ENCODE measurements around the gene EDC4. TPM values are rescaled to one million over a fixed set of nuclear protein-coding genes. Genes with fewer than 3 reads are reported as not detected.

The EDC4 gene
- total and polyA plus RNA-seq, 2 of the 13 experiments (the other 11 are each of a cell fraction or from before 2014, with no cell fraction given) = 51.4 to 59.1 TPM

DNA sequence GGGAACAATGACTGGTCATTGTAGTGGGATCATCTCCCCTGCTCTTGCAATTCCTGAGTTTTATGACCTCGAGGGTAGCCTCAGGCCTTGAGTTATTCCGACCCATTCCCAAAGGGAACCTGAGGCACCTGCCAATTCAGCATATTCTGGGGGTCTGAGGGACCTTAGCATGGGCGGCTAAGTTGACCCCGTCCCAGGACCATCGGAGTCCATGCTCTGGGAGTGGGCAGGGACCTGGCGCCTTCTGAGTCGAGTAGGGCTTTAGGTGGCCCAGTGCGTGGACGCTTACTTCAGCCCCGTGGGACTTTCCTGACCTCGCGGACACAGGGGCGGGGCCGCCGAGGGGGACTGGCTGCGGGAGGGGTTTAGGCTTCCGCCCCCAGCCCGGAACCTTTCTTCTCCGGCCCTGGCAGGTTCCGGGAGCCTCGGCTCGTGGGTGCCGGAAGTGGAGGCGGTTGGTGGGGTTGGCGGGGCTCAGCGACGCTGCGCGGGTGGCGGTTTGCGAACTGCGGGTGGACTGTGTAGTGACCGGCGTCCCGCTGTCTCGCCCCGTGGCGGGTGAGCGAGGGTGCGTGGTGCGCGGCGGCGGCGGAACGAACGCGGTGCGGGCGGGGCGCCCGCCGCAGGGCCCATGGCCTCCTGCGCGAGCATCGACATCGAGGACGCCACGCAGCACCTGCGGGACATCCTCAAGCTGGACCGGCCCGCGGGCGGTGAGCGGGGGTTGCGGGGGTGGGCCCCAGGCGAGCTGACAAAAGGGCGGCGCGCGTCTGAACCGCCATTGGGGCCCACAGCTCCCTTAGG is at the start of gene EDC4 (continued):
- TF ChIP-seq, protein P1, sequence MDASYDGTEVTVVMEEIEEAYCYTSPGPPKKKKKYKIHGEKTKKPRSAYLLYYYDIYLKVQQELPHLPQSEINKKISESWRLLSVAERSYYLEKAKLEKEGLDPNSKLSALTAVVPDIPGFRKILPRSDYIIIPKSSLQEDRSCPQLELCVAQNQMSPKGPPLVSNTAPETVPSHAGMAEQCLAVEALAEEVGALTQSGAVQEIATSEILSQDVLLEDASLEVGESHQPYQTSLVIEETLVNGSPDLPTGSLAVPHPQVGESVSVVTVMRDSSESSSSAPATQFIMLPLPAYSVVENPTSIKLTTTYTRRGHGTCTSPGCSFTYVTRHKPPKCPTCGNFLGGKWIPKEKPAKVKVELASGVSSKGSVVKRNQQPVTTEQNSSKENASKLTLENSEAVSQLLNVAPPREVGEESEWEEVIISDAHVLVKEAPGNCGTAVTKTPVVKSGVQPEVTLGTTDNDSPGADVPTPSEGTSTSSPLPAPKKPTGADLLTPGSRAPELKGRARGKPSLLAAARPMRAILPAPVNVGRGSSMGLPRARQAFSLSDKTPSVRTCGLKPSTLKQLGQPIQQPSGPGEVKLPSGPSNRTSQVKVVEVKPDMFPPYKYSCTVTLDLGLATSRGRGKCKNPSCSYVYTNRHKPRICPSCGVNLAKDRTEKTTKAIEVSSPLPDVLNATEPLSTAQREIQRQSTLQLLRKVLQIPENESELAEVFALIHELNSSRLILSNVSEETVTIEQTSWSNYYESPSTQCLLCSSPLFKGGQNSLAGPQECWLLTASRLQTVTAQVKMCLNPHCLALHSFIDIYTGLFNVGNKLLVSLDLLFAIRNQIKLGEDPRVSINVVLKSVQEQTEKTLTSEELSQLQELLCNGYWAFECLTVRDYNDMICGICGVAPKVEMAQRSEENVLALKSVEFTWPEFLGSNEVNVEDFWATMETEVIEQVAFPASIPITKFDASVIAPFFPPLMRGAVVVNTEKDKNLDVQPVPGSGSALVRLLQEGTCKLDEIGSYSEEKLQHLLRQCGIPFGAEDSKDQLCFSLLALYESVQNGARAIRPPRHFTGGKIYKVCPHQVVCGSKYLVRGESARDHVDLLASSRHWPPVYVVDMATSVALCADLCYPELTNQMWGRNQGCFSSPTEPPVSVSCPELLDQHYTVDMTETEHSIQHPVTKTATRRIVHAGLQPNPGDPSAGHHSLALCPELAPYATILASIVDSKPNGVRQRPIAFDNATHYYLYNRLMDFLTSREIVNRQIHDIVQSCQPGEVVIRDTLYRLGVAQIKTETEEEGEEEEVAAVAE (CRISPR knock-in tag; IDR thresholded peaks at IDR 0.05; ENCODE audit: borderline replicate concordance) = peak; percentile 73; the same call in 1 of the 2 replicates
- peak; percentile 94 for TF ChIP-seq ZNF792 (CRISPR knock-in tag; IDR thresholded peaks at IDR 0.05)
- TF ChIP-seq KLF6 (CRISPR knock-in tag; IDR thresholded peaks at IDR 0.05) = peak; percentile 69; the same call in 1 of the 2 replicates
- TF ChIP-seq JUNB (CRISPR knock-in tag; IDR thresholded peaks at IDR 0.05; ENCODE audit: borderline replicate concordance) = peak; percentile 70; the same call in 1 of the 2 replicates
- TF ChIP-seq, protein P2, sequence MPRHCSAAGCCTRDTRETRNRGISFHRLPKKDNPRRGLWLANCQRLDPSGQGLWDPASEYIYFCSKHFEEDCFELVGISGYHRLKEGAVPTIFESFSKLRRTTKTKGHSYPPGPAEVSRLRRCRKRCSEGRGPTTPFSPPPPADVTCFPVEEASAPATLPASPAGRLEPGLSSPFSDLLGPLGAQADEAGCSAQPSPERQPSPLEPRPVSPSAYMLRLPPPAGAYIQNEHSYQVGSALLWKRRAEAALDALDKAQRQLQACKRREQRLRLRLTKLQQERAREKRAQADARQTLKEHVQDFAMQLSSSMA (CRISPR knock-in tag; IDR thresholded peaks at IDR 0.05) = peak; percentile 88
- peak; percentile 86 for TF ChIP-seq U2AF1 (optimal IDR thresholded peaks at IDR 0.05; ENCODE audit: low read depth, low read length)
- TF ChIP-seq, protein P3, sequence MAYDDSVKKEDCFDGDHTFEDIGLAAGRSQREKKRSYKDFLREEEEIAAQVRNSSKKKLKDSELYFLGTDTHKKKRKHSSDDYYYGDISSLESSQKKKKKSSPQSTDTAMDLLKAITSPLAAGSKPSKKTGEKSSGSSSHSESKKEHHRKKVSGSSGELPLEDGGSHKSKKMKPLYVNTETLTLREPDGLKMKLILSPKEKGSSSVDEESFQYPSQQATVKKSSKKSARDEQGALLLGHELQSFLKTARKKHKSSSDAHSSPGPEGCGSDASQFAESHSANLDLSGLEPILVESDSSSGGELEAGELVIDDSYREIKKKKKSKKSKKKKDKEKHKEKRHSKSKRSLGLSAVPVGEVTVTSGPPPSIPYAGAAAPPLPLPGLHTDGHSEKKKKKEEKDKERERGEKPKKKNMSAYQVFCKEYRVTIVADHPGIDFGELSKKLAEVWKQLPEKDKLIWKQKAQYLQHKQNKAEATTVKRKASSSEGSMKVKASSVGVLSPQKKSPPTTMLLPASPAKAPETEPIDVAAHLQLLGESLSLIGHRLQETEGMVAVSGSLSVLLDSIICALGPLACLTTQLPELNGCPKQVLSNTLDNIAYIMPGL (CRISPR knock-in tag; IDR thresholded peaks at IDR 0.05; ENCODE audit: borderline replicate concordance in 1 of 2, low read depth in 1 of 2) = peak; percentile 92 to 97
- TF ChIP-seq, protein P4, sequence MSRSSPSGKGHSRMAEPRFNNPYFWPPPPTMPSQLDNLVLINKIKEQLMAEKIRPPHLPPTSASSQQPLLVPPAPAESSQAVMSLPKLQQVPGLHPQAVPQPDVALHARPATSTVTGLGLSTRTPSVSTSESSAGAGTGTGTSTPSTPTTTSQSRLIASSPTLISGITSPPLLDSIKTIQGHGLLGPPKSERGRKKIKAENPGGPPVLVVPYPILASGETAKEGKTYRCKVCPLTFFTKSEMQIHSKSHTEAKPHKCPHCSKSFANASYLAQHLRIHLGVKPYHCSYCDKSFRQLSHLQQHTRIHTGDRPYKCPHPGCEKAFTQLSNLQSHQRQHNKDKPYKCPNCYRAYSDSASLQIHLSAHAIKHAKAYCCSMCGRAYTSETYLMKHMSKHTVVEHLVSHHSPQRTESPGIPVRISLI (CRISPR knock-in tag; IDR thresholded peaks at IDR 0.05; ENCODE audit: borderline replicate concordance) = no peak; the same call in 1 of the 2 replicates
- TF ChIP-seq MAFG (CRISPR knock-in tag; IDR thresholded peaks at IDR 0.05) = no peak
- TF ChIP-seq SETDB1 (CRISPR knock-in tag; IDR thresholded peaks at IDR 0.05; ENCODE audit: borderline replicate concordance) = no peak
- peak; percentile 86 for TF ChIP-seq ZBTB7B (CRISPR knock-in tag; IDR thresholded peaks at IDR 0.05)
- TF ChIP-seq ISL2 (CRISPR knock-in tag; IDR thresholded peaks at IDR 0.05) = peak; percentile 88
- TF ChIP-seq, protein P5, sequence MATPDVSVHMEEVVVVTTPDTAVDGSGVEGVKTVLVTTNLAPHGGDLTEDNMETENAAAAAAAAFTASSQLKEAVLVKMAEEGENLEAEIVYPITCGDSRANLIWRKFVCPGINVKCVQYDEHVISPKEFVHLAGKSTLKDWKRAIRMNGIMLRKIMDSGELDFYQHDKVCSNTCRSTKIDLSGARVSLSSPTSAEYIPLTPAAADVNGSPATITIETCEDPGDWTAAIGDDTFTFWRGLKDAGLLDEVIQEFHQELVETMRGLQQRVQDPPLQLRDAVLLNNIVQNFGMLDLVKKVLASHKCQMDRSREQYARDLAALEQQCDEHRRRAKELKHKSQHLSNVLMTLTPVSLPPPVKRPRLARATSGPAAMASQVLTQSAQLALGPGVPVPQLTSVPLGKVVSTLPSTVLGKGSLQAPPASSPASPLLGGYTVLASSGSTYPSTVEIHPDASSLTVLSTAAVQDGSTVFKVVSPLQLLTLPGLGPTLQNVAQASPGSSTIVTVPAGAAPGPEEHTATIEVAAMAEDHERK (CRISPR knock-in tag; IDR thresholded peaks at IDR 0.05; ENCODE audit: low read depth) = peak; percentile 71
- TF ChIP-seq, protein P6, sequence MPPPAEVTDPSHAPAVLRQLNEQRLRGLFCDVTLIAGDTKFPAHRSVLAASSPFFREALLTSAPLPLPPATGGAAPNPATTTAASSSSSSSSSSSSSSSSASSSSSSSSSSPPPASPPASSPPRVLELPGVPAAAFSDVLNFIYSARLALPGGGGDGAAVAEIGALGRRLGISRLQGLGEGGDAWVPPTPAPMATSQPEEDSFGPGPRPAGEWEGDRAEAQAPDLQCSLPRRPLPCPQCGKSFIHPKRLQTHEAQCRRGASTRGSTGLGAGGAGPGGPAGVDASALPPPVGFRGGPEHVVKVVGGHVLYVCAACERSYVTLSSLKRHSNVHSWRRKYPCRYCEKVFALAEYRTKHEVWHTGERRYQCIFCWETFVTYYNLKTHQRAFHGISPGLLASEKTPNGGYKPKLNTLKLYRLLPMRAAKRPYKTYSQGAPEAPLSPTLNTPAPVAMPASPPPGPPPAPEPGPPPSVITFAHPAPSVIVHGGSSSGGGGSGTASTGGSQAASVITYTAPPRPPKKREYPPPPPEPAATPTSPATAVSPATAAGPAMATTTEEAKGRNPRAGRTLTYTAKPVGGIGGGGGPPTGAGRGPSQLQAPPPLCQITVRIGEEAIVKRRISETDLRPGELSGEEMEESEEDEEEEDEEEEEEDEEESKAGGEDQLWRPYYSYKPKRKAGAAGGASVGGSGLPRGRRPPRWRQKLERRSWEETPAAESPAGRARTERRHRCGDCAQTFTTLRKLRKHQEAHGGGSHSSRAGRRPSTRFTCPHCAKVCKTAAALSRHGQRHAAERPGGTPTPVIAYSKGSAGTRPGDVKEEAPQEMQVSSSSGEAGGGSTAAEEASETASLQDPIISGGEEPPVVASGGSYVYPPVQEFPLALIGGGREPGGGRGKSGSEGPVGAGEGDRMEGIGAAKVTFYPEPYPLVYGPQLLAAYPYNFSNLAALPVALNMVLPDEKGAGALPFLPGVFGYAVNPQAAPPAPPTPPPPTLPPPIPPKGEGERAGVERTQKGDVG (CRISPR knock-in tag; IDR thresholded peaks at IDR 0.05; ENCODE audit: borderline replicate concordance) = peak; percentile 58
